GM21367 (cell line): ENCODE results near the gene NXT2.
A peak's percentile ranks its signal among the peaks of the same experiment; 100 is the strongest.
"Not testable (repeated sequence)": the region's sequence is repeated elsewhere in the genome, so short reads cannot be mapped to it uniquely, and the experiment has no call there.

ENCODE experiments used
- ATAC-seq: cut with Tn5 transposase; IDR thresholded peaks from one replicate; pipeline ENCODE4 v1.9.1; 2021; ENCODE audit not compliant: unreplicated experiment

NXT2 gene

DNA sequence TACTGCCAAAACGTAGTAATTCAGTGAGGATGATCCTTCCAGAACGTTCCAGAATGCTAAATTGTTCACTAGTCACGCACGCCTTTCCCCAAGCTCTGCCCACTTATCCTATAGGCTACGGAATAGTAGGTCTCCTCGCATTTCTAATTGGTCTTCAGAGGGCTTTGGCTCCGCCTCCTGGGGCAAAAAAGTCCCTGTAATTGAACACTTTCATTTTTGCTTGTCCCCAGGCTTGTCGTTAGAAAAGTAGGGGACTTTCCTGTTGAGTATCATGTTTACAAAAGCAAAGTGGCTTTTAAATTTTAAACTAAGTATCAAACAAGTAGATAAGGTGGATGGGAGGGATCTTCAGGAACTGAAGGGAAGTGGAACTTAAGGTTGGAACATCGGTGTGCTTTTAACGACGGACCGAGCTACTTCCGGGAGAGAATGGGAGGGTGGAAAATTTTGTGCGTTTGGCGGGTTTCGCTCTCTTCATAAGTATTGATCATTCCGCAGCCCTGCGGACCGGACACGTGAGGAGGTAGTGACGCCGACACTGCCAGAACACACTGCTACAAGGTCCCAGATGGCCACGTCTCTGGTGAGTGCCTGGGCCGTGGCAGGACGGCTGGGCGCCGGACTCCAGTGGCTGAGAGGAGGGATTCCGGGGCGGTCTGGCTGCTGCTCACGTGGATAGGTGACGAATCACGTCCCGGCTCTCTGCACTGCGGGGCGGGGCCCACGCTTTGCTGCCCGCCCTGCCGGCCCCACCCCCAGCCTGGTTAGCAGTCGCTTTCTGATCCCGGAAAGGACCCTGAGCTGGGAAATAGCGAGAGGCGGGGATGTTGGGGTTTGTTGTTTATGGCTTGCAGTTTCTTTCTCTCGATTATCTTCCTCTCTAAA lies at the start of gene NXT2:
TSS of gene NXT2 (plus strand) at position 406 of the 885 bp plus-strand sequence. CDS start at position 569, 163 bp downstream.
- ATAC-seq = peak; percentile 96

DNA sequence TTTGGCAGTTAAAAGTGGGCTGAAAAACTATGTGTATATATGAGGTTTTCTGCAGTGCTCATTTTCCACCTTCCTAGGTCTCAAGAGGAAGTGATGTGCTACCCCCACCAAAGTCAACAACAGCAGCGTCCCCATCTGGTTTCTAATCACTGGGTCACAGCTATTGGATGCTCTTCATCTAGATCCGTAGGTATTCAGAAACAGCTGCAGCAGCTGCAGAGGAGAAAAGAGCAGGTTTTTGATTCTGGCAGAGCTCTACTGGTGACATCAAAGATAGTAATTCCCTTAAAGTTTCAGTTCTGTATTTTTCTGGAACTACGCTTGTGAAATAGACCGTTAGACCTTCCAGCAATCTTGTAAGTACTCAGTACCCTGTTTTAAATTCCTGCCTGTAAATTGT lies 49.0 kb upstream of the NXT2 start:
- ATAC-seq = no peak

DNA sequence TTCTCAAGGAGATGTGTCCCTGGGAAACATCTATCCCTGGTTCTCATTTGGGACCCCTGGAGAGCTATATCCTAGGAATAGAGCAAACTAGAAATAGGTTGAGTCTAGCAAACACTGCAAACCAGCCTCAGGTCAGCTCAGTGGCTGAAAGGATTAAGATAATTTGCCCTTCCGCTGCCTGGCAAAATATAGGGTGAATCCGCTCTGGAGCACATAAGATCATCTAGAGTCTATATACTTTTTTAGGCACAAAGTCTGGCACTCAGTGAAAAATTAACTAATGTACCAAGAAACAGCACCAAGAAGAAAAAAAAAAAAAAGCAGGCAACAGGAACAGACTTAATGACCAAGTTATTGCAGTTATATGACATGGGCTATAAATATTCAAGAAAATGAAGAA lies 47.5 kb upstream of the NXT2 start:
- ATAC-seq = no peak

DNA sequence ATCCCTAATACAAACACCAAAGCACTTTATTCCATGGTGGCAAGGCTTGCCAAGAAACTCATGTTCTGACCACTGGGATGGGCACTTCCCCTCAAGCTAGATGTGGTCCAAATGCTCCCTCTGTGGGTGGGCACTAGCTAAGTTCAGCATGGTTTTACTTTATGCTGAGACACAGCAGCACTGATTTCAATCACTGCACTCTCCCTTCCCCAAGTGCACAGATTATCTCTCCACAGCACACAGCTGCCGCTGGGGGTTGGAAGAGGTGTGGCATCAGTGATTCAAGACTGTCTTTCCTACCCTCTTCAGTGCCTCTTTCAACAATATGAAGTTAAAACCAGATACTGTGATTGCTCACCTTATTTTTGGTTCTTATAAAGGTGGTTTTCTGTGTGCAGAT lies 38.2 kb upstream of the NXT2 start:
- ATAC-seq = no peak

DNA sequence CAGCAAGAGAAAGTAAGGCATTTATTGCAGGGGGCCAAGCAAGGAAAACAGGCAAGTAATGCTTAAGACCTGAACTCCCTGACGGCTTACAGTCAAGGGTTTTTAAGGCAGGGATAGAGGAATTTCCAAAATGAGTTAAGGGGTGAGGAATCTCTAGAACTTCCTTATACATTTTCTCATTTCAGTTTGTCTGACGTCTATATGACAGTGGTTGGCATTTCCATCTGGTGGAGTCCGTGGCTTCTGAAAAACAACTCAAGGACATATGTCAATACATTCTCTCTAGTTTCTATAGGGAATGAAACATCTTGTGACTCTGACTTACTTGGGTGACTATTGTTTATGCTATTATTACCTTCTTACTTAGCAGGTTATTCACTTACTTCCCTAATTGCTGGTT lies 35.5 kb upstream of the NXT2 start:
- ATAC-seq = no peak

DNA sequence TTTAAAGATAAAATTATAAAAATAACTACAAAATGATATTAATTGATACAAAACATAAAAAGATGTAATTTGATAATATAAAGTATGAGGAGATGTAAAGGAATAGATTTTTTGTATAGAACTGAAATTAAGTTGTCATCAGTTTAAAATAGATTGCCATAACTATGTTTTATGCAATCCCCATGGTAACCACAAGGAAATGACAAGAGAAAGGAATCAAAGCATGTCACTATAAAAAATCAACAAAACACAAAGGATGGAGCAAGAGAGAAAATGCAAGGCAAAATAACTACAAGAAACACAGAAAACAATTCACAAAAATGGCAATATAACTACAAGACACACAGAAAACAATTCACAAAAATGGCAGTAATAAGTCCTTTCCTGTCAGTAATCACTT lies 27.7 kb upstream of the NXT2 start:
- ATAC-seq = no peak

DNA sequence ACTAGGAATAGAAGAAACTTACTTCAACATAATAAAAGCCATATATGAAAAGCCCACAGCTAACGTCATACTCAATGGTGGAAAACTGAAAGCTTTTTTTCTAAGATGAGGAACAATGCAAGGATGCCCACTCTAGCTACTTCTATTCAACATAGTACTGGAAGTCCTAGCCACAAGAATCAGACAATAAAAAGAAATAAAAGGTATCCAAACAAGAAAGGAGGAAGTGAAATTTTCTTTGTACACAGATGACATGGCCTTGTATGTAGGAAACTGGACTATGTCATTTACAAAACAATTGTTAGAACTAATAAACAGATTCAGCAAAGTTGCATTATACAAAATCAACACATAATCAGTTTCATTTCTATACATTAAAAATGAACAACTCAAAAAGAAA lies 25.5 kb upstream of the NXT2 start:
- ATAC-seq = no peak

DNA sequence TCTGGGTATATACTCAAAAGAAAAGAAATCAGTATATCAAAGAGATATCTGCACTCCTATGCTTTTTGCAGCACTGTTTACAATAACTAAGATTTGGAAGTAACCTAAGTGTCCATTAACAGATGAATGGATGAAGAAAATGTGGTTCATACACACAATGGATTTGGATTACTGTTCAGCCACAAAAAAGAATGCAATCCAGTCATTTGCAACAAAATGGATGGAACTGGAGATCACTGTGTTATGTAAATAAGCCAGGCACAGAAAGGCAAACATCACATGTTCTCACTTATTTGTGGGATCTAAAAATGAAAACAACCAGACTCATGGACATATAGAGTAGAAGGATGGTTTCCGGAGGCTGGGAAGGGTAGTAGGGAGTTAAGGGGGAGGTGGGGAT lies 17.6 kb upstream of the NXT2 start:
- no peak for ATAC-seq

DNA sequence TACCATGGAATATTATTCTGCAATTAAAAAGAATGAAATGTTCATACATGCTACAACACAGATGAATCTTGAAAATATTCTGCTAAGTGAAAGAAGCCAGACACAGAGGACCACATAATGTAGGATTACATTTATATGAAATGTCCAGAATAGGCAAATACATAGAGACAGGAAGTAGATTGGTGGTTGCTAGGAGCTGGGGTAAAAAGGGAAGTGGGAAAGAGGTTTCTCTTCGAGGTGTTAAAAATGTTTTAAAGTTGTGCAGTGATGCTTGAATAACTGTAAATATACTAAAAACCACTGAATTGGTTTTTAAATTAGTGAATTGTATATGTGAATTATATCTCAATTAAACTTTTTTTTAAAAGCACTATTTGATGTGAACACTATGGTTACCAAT lies 3.6 kb upstream of the NXT2 start:
- ATAC-seq = no peak

DNA sequence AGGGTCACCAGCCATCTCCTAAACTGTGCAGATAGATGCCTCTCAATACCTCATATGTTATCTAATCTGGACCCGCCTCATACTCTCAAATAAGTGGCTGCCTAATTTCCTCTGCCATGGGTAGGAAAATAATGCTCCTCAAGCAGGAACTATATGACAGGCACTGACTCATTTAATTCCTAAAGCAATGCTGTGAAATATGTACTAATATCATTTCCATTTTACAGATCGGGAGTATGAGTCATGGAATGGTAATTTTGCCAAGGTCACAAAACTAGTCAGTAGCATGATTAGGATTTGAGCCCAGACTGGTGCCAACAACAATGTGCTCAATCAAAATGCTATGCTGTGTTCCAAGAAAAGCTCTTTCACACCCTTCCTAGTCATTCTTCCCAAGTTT lies 3.0 kb upstream of the NXT2 start:
- no peak for ATAC-seq

DNA sequence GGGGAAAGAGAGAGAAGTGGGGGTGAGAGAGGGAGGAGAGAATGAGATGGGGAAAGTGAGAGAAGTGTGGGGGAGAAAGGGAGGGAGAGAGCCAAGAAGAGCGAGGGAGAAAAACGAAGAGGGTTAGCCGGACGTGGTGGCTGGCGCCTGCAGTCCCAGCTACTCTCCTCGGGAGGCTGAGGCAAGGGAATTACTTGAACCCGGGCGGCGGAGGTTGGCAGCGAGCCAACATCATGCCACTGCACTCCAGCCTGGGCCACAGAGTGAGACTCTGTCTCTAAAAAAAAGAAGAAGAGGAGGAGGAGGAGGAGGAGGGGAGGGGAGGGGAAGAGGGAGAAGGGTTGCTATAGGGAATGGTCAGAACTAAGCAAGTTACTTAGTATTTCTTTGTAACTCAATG lies 1.7 kb upstream of the NXT2 start:
- ATAC-seq = no peak

DNA sequence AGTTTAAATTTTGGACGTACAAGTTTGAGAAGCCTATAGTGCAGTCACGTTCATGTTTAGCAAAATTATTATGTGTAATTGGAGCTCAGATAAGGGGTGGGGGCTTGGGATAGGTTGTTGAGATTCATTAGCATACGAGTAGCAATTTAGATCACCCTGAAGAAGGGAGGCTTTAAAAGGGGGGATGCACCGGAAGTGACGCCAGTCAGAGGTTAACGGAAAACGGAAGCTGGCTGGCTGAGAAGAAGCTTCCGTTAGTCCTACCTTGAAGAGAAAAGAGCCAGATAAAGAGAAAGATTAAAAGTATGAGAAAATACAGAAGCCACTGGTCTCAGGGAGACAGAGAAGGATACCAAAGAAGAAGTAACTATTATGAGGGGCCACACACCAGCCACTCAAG lies 1.1 kb upstream of the NXT2 start:
- no peak for ATAC-seq

DNA sequence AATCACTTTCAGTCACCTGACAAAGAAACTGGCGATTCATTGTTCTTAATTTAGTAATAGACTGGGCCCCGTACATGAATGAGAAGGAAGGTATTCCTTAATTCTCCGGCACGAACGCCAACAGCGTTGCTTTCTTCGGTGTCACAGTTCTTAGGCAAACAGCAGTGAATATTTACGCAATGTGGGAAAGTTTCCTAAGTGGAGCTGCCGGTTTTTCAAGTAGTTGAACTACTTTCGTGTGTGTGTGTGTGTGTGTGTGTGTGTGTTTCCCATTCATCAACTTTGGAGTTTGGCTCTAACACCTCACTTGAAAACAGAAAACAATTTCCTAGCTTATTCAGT lies 651 bp downstream of the NXT2 start:
- ATAC-seq = no peak

DNA sequence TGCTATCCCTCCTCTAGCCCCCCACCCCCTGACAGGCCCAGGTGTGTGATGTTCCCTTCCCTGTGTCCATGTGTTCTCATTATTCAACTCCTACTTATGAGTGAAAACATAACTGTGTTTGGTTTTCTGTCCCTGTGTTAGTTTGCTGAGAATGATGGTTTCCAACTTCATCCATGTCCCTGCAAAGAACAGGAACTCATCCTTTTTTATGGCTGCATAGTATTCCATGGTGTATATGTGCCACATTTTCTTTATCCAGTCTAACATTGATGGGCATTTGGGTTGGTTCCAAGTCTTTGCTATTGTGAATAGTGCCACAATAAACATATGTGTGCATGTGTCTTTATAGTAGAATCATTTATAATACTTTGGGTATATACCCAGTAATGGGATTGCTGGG lies 2.4 kb downstream of the NXT2 start:
- not testable (repeated sequence) for ATAC-seq

DNA sequence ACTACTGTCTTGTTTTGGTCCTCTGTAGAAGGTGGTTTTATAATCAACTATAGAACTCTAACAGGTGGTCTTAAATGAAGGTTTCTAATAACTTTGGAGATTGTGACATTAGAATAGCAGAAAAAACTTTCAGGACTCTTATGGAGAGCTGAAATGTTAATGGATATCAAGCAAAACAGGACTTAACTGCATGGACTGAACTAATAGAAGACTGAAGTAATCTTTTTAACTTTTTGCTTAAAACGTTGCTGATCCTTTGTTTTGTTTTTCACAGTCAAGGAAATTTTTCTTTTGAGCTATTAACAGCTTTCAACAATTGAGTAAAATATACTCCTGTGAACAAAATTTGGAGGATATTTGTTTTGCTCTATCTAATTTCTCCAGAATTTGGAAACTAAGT lies 17.2 kb downstream of the NXT2 start:
- no peak for ATAC-seq

DNA sequence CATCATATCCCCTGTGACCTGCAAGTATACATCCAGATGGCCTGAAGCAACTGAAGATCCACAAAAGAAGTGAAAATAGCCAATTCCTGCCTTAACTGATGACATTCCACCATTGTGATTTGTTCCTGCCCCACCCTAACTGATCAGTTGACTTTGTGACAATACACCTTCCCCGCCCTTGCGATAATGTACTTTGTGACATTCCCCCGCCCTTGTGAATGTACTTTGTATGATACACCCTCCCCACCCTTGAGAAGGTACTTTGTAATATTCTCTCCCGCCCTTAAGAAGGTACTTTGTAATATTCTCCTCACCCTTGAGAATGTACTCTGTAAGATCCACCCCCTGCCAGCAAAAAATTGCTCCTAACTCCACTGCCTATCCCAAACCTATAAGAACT lies 39.4 kb downstream of the NXT2 start:
- not testable (repeated sequence) for ATAC-seq

DNA sequence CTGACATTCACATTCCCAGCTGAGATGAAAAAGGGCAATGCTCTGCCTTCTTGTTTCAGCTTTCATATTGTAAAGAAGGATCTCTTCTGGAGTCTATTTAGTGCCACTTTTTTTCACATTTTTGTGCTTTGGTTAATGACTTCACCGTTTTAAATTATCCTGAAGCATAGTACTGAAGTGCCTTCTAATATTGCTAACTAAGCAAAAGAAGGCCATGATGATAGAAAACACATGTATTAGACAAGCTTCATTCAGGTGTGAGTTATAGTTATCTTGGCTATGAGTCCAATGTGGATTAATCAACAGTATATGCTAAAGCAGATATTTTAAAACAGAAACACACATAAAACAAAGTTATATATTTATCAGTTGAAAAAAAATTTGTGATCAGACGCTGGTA lies 40.4 kb downstream of the NXT2 start:
- ATAC-seq = no peak

DNA sequence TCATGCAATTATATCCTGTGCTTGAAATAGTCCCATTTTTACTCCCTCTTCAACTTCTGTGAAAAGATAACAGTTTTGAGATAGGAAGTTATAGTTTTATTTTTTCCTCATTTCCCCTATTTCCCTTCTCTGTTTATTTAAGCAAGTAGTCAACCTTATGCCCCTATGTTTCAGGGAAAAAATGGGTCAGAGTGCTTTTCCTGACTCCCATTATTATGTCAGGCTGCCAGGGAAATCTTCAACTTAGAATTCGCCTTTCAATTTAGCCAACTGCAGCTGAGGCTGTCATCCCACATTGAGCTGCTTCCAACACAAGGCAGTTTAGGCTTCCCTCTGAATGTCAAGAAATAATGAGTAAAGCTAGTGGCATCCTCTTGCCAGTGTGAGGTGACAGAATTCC lies 42.3 kb downstream of the NXT2 start:
- no peak for ATAC-seq

DNA sequence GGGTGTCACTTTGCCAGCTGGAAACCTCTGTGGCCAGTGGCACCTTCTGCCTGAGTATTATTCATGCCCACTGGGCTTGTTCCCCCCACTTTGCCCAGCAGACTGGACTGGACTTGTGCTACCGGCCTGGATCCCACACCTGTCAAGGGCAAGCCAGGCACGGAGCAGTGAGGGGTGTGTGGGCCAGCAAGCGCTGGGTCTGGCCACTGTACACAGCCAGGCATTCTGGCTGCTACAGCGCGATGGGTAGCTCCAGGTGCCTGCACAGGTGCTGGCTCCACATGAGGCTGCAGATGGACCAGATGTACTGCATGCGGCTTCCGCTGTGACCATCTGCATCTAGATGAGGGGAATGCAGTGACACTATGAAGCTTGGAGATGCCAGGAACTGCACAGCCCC lies 48.8 kb downstream of the NXT2 start:
- no peak for ATAC-seq

DNA sequence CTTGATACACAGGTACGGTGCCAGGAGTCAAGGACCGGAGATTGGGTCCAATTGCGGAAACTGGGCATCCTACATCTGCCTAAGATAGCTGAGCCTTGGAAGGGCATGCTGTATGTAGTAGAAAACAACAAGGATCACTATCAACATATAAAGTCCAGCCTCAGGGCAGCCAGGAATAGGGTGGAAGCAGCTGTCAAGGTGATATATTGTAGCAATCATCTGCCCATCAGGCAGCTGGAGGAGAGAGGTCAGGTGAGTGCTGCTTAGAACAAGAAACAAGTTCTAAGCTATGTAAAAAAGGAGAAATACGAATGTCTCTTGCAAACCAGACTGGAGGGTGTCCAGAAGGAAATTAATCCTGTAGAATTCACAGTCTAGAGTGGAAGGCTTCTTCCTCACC lies 53.5 kb downstream of the NXT2 start:
- ATAC-seq = no peak
